HepG2 (cell line): ENCODE data around the gene TMEM135. TPM values are rescaled to one million over a fixed set of nuclear protein-coding genes. Genes with fewer than 3 reads are reported as not detected.

ENCODE experiments used
- ARHGAP35 ChIP-seq: sonication (generic); formaldehyde crosslinking; IDR thresholded peaks from 2 replicates; pipeline ENCODE4 v1.9.0; 2022; ENCODE audit warnings: mild to moderate bottlenecking, inconsistent platforms, moderate library complexity, missing genetic modification reagents, borderline replicate concordance
- EHMT2 ChIP-seq: fragments of 200-600 bp; sonication (generic); IDR thresholded peaks from 2 replicates; pipeline ENCODE4 v1.7.0; 2017; ENCODE audit warnings: antibody characterized with exemption, low read depth, low read length, borderline replicate concordance
- MTA3 ChIP-seq: sonication (generic); formaldehyde crosslinking; IDR thresholded peaks from 2 replicates; pipeline ENCODE4 v1.4.0; 2020; ENCODE audit warnings: missing genetic modification reagents
- NFKBIZ ChIP-seq: IDR thresholded peaks from 2 replicates; pipeline ENCODE4 v1.6.1; 2018; ENCODE audit warnings: missing genetic modification reagents, missing compliant biosample characterization
- PCBP2 ChIP-seq: fragments of 200-400 bp; formaldehyde crosslinking; optimal IDR thresholded peaks from 2 replicates; pipeline ENCODE3; 2018; ENCODE audit warnings: low read length, low read depth; ENCODE audit not compliant: poor library complexity, severe bottlenecking
- PRPF4 ChIP-seq: fragments of 200-400 bp; formaldehyde crosslinking; IDR thresholded peaks from 2 replicates; pipeline ENCODE4 v1.6.1; 2016; ENCODE audit warnings: low read length, low read depth; ENCODE audit not compliant: poor library complexity, severe bottlenecking
- RAD21 ChIP-seq: fragments of 450-650 bp; formaldehyde crosslinking; IDR thresholded peaks from 2 replicates; pipeline ENCODE4 v1.5.0; 2020; ENCODE audit warnings: mild to moderate bottlenecking
- YEATS4 ChIP-seq: sonication (generic); formaldehyde crosslinking; IDR thresholded peaks from 2 replicates; pipeline ENCODE4 v1.4.0; 2020; ENCODE audit warnings: missing genetic modification reagents, borderline replicate concordance
- ZNF20 ChIP-seq: sonication (generic); formaldehyde crosslinking; IDR thresholded peaks from 2 replicates; pipeline ENCODE4 v1.4.0; 2020; ENCODE audit warnings: mild to moderate bottlenecking, moderate library complexity, missing genetic modification reagents
- ZNF318 ChIP-seq: sonication (generic); formaldehyde crosslinking; IDR thresholded peaks from 2 replicates; pipeline ENCODE4 v1.4.0; 2020; ENCODE audit warnings: mild to moderate bottlenecking, missing genetic modification reagents
- ZNF460 ChIP-seq: sonication (generic); formaldehyde crosslinking; IDR thresholded peaks from 2 replicates; pipeline ENCODE4 v1.5.1; 2020; ENCODE audit warnings: missing genetic modification reagents, mild to moderate bottlenecking, borderline replicate concordance
- ZNF512 ChIP-seq: sonication (generic); formaldehyde crosslinking; IDR thresholded peaks from 2 replicates; pipeline ENCODE4 v1.4.0; 2020; ENCODE audit warnings: mild to moderate bottlenecking, missing genetic modification reagents
- ZNF557 ChIP-seq: sonication (generic); formaldehyde crosslinking; IDR thresholded peaks from 2 replicates; pipeline ENCODE4 v1.4.0; 2020; ENCODE audit warnings: missing genetic modification reagents
- ZNF746 ChIP-seq: sonication (generic); formaldehyde crosslinking; IDR thresholded peaks from 2 replicates; pipeline ENCODE4 v1.8.0; 2022; ENCODE audit warnings: mild to moderate bottlenecking, missing genetic modification reagents
- ZSCAN21 ChIP-seq: sonication (generic); formaldehyde crosslinking; IDR thresholded peaks from 2 replicates; pipeline ENCODE4 v1.8.0; 2022; ENCODE audit warnings: mild to moderate bottlenecking, missing genetic modification reagents, moderate library complexity, borderline replicate concordance
- polyA plus RNA-seq, 8 experiments: library from polyadenylated mRNA; depleted of rRNA in 3 of 8; stranded (reverse) in 7 of 8; unstranded in 1 of 8; fragments of >200 nt; fragmentation: Illumina TruSeq in 4 of 8; extraction: Trizol in 4 of 8; gene quantifications; 2 replicates each; pipeline versions ENCODE4 v1.2.1 to v1.2.3, GENCODE V29; 2011 to 2016; ENCODE audit warnings: low read depth in 4 of 8, missing spikeins in 1 of 8, mixed read lengths in 1 of 8; ENCODE audit not compliant: insufficient read depth in 1 of 8
- total RNA-seq, 5 experiments: library from RNA; depleted of rRNA; stranded (reverse); fragments of >200 nt; fragmentation: Illumina TruSeq; extraction: Trizol; gene quantifications; 2 replicates each; pipeline ENCODE4 v1.2.3, GENCODE V29; 2016; ENCODE audit warnings: low read depth in 1 of 5
- TF ChIP-seq, protein P1 (sequence below): sonication (generic); formaldehyde crosslinking; IDR thresholded peaks from 2 replicates; pipeline ENCODE4 v1.8.0; 2022; ENCODE audit warnings: missing genetic modification reagents, low read depth, mild to moderate bottlenecking, borderline replicate concordance
- TF ChIP-seq, protein P2 (sequence below): sonication (generic); formaldehyde crosslinking; IDR thresholded peaks from 2 replicates; pipeline ENCODE4 v1.5.1; 2020; ENCODE audit warnings: mild to moderate bottlenecking, missing genetic modification reagents

Gene TMEM135
- total and polyA plus RNA-seq, 2 of the 13 experiments (the other 11 are each of a cell fraction or from before 2014, with no cell fraction given) = 36.6 to 88.9 TPM

DNA sequence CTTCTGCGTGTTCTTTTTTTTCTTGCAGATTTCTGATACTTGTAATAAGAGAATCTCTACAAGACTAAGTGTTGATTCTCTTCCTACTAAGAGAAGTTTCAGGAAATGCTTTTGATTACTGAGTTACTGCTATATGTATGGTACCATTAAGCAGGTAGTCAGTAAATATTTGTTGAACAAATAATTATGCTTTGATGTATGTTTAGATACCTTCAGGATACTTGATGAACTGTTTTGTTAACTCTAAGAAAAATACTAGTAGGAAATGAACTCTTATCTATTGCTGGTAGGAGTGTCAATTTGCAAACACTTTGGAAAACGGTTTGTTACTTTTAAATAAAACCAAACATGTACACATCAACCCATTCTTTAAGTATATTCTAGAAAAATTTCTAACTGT, 90.6 kb downstream of the TMEM135 start (continued):
- TF ChIP-seq NFKBIZ (CRISPR knock-in tag) = no peak
- TF ChIP-seq ARHGAP35 (CRISPR knock-in tag) = no peak
- no peak for TF ChIP-seq EHMT2
- no peak for TF ChIP-seq PCBP2
- no peak for TF ChIP-seq ZNF557 (CRISPR knock-in tag)
- no peak for TF ChIP-seq PRPF4
- TF ChIP-seq, protein P1, sequence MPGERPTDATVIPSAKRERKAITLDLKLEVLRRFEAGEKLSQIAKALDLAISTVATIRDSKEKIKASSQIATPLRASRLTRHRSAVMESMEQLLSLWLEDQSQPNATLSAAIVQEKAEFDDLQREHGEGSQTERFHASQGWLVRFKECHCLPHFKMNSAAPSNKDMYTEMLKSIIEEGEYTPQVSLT (CRISPR knock-in tag) = no peak
- TF ChIP-seq ZNF460 (CRISPR knock-in tag) = no peak
- TF ChIP-seq ZNF746 (CRISPR knock-in tag) = no peak
- TF ChIP-seq YEATS4 (CRISPR knock-in tag) = no peak
- no peak for TF ChIP-seq MTA3 (CRISPR knock-in tag)
- TF ChIP-seq, protein P2, sequence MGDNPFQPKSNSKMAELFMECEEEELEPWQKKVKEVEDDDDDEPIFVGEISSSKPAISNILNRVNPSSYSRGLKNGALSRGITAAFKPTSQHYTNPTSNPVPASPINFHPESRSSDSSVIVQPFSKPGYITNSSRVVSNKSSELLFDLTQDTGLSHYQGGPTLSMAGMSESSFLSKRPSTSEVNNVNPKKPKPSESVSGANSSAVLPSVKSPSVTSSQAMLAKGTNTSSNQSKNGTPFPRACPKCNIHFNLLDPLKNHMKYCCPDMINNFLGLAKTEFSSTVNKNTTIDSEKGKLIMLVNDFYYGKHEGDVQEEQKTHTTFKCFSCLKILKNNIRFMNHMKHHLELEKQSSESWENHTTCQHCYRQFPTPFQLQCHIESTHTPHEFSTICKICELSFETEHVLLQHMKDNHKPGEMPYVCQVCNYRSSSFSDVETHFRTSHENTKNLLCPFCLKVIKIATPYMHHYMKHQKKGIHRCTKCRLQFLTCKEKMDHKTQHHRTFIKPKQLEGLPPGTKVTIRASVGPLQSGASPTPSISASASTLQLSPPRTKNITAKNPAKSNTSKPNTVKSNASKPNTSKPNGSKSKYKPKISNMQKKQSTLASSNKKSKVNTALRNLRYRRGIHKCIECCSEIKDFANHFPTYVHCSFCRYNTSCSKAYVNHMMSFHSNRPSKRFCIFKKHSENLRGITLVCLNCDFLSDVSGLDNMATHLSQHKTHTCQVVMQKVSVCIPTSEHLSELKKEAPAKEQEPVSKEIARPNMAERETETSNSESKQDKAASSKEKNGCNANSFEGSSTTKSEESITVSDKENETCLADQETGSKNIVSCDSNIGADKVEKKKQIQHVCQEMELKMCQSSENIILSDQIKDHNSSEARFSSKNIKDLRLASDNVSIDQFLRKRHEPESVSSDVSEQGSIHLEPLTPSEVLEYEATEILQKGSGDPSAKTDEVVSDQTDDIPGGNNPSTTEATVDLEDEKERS (CRISPR knock-in tag) = no peak
- no peak for TF ChIP-seq RAD21
- TF ChIP-seq ZNF318 = no peak
- no peak for TF ChIP-seq ZNF20
- no peak for TF ChIP-seq ZNF512 (CRISPR knock-in tag)
- TF ChIP-seq ZSCAN21 (CRISPR knock-in tag) = no peak
